Panc1 (cell line): ENCODE data around the gene RHBDF2.

Source experiments
- CTCF ChIP-seq: fragments of 450-650 bp; IDR thresholded peaks from 2 replicates; pipeline ENCODE4 v1.5.1; 2017; ENCODE audit warnings: mild to moderate bottlenecking
- POLR2AphosphoS5 ChIP-seq: IDR thresholded peaks from 2 replicates; pipeline ENCODE4 v1.6.1; 2012; ENCODE audit warnings: mild to moderate bottlenecking, low read depth, low read length, moderate library complexity
- REST ChIP-seq, 2 experiments: IDR thresholded peaks; 2 replicates each; pipeline ENCODE4 v1.6.1; 2011 to 2012; ENCODE audit warnings: low read depth in 2 of 2, control low read depth in 1 of 2, low read length in 1 of 2, mild to moderate bottlenecking in 1 of 2, moderate library complexity in 1 of 2; ENCODE audit not compliant: insufficient read depth in 1 of 2
- SIN3A ChIP-seq: IDR thresholded peaks from 2 replicates; pipeline ENCODE4 v1.6.1; 2012; ENCODE audit warnings: low read depth, mild to moderate bottlenecking, low read length, moderate library complexity, borderline replicate concordance; ENCODE audit not compliant: insufficient read depth

GRCh38 chr17:76549539-76549938 is 48.3 kb upstream of the RHBDF2 start:
- TF ChIP-seq CTCF (no peak), POLR2AphosphoS5 (no peak), REST (IDR thresholded peaks at IDR 0.05; ENCODE audit: insufficient read depth in 1 of 2, low read depth in 2 of 2, low read length in 1 of 2) (no peak), SIN3A (no peak)
